Measurements from ENCODE around the gene MLEC. TPM values are rescaled to one million over a fixed set of nuclear protein-coding genes. Genes with fewer than 3 reads are reported as not detected.

Gene MLEC
- total RNA-seq, 1 experiment from 2014 or later = 107 TPM

GRCh38 chr12:120710031-120710804, 23.3 kb downstream of the MLEC start, which contains the start of gene UNC119B:
Gene UNC119B (plus strand): TSS chr12:120710458. CDS start chr12:120710475, 17 bp downstream.
- Mint-ChIP-seq H3K27ac (ENCODE audit: low read depth, unreplicated experiment) (peak within 1 kb of the TSS; percentile 55), H3K9me3 (ENCODE audit: unreplicated experiment) (no peaks in the 10 kb centered on the region), H3K36me3 (ENCODE audit: insufficient read depth, unreplicated experiment) (peaks cover 17% of the 10 kb centered on the region), H3K4me3 (ENCODE audit: unreplicated experiment) (peak within 1 kb of the TSS; percentile 89), H3K27me3 (ENCODE audit: insufficient read depth, unreplicated experiment) (no peaks in the 10 kb centered on the region), H3K4me1 (ENCODE audit: insufficient read depth, unreplicated experiment) (peaks cover 16% of the 10 kb centered on the region)
- CTCF ChIA-PET = interaction anchor here (0.7 to 2.6 kb wide), 8 partner anchors 10 to 261 kb away, joined by 3 to 15 read pairs (median 4); partner anchors contain the start of gene POP5
- BruUV-seq (replicated peaks) = no TSS peak
- peak; percentile 49 for DNase-seq (ENCODE audit: unreplicated experiment)
- intact Hi-C loops (cut with micrococcal nuclease) = no loop called here
- POLR2A ChIA-PET = interaction anchor here (0.9 to 4.8 kb wide), 10 partner anchors 10 to 234 kb away, joined by 3 to 46 read pairs (median 3); partner anchors contain the start of genes MLEC and POP5
- TF ChIP-seq CTCF (IDR thresholded peaks at IDR 0.05; ENCODE audit: unreplicated experiment) = no peak

DNA sequence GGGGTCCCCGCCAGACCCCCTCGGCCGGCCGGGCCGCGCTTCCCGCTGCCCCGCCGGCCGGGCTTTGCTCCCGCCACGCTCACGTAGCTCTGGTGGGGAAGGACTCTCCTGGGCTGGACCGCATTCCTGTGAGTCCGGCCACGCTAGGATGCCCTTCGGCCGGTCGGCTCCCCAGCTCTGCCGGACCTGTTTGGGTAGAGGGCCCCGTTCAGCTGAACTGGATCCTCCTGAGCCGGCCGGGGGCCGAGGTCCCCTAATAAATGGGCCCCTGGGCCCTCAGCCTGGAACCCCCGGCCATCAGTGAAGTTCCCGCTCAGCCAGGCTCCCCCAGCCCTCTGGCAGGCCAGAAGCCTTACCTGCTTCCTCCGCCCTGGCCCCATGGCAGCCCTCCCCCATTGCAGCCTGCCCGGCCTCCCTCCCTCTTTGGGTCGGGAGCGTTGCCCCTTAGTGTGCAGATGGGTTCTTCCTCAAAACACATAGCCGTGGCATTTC, 23.9 kb downstream of the MLEC start:
- H3K36me3 Mint-ChIP-seq (ENCODE audit: insufficient read depth, unreplicated experiment) = peaks cover 24% of the 10 kb centered on the region
- TF ChIP-seq CTCF (IDR thresholded peaks at IDR 0.05; ENCODE audit: unreplicated experiment) = no peak
- peak; percentile 17 for DNase-seq (ENCODE audit: unreplicated experiment)
- no peaks in the 10 kb centered on the region for H3K27me3 Mint-ChIP-seq (ENCODE audit: insufficient read depth, unreplicated experiment)
- H3K4me3 Mint-ChIP-seq (ENCODE audit: unreplicated experiment) = peak overlapping the region; percentile 89
- POLR2A ChIA-PET = interaction anchor here (0.6 to 4.8 kb wide), 8 partner anchors 9 to 144 kb away, joined by 3 to 46 read pairs (median 4); partner anchors contain the start of genes MLEC and POP5
- H3K27ac Mint-ChIP-seq (ENCODE audit: low read depth, unreplicated experiment) = peak overlapping the region; percentile 55
- H3K9me3 Mint-ChIP-seq (ENCODE audit: unreplicated experiment) = no peaks in the 10 kb centered on the region
- CTCF ChIA-PET = interaction anchor here (1.0 to 2.6 kb wide), 7 partner anchors 10 to 265 kb away, joined by 3 to 15 read pairs (median 5); no protein-coding TSS in a partner anchor
- no TSS peak for BruUV-seq (replicated peaks)
- H3K4me1 Mint-ChIP-seq (ENCODE audit: insufficient read depth, unreplicated experiment) = peaks cover 16% of the 10 kb centered on the region
- intact Hi-C loops (cut with micrococcal nuclease) = no loop called here

DNA sequence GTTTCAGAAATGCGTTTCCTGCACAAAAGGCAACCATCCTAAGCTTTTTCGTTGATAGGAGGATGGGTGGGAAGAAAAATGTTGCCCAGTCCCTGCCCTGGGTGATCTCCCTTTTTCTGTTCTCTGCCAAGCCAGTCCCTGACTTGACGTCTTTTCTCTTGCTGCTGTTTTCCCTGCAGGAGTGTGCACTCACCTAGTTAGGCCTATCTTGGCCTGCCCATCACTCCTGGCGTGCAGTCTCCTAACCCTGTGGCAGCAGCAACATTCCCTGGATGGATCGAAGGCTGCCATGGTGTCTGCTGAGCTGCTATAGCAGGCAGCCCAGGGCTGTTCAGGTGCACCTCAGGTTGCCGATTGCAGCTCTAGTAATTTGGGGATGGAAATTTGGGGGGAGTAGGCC, 24.5 kb downstream of the MLEC start:
- BruUV-seq (replicated peaks) = no TSS peak
- Mint-ChIP-seq H3K9me3 (ENCODE audit: unreplicated experiment) (no peaks in the 10 kb centered on the region), H3K4me3 (ENCODE audit: unreplicated experiment) (peak overlapping the region; percentile 89), H3K27me3 (ENCODE audit: insufficient read depth, unreplicated experiment) (no peaks in the 10 kb centered on the region), H3K27ac (ENCODE audit: low read depth, unreplicated experiment) (peak overlapping the region; percentile 55), H3K4me1 (ENCODE audit: insufficient read depth, unreplicated experiment) (peaks cover 11% of the 10 kb centered on the region), H3K36me3 (ENCODE audit: insufficient read depth, unreplicated experiment) (peaks cover 29% of the 10 kb centered on the region)
- ChIA-PET CTCF (interaction anchor here (1.0 to 2.5 kb wide), 6 partner anchors 9 to 264 kb away, joined by 3 to 15 read pairs (median 4); no protein-coding TSS in a partner anchor), POLR2A (interaction anchor here (0.6 to 4.8 kb wide), 7 partner anchors 9 to 130 kb away, joined by 3 to 46 read pairs (median 4); partner anchors contain the start of genes ACADS, MLEC and POP5)
- TF ChIP-seq CTCF (IDR thresholded peaks at IDR 0.05; ENCODE audit: unreplicated experiment) = no peak
- no peak for DNase-seq (ENCODE audit: unreplicated experiment)
- intact Hi-C loops (cut with micrococcal nuclease) = no loop called here

- ChIA-PET POLR2A (interaction anchor here (2.7 to 3.7 kb wide), 2 partner anchors 8 to 131 kb away, joined by 17 read pairs; partner anchors contain the start of gene POP5), CTCF (interaction anchor here (2.4 to 2.5 kb wide), 2 partner anchors 8 to 64 kb away, joined by 5 to 15 read pairs; no protein-coding TSS in a partner anchor)
- H3K9me3 Mint-ChIP-seq (ENCODE audit: unreplicated experiment) = no peaks in the 10 kb centered on the region
- no peak for DNase-seq (ENCODE audit: unreplicated experiment)
- no peak overlapping the region for H3K4me3 Mint-ChIP-seq (ENCODE audit: unreplicated experiment)
- no TSS peak for BruUV-seq (replicated peaks)
- no peak overlapping the region for H3K27ac Mint-ChIP-seq (ENCODE audit: low read depth, unreplicated experiment)
- peaks cover 11% of the 10 kb centered on the region for H3K4me1 Mint-ChIP-seq (ENCODE audit: insufficient read depth, unreplicated experiment)
- H3K27me3 Mint-ChIP-seq (ENCODE audit: insufficient read depth, unreplicated experiment) = no peaks in the 10 kb centered on the region
- peaks cover 41% of the 10 kb centered on the region for H3K36me3 Mint-ChIP-seq (ENCODE audit: insufficient read depth, unreplicated experiment)
- no peak for TF ChIP-seq CTCF (IDR thresholded peaks at IDR 0.05; ENCODE audit: unreplicated experiment)
- intact Hi-C loops (cut with micrococcal nuclease) = no loop called here
Observed at GRCh38 chr12:120712610-120713009, 25.7 kb downstream of the MLEC start.
